Upper lobe of right lung (tissue), 1 donor: ENCODE measurements around the gene TFB1M. TPM values are rescaled to one million over a fixed set of nuclear protein-coding genes. Genes with fewer than 3 reads are reported as not detected.

Experiments
- ATAC-seq: fragments of 200-7000 bp; cut with Tn5 transposase; one replicate; pipeline ENCODE4 v1.9.1; 2020; ENCODE audit warnings: mild to moderate bottlenecking, moderate library complexity
- DNase-seq: peaks from one replicate; pipeline ENCODE4 v3.0.0-alpha.2; 2020
- H3K27ac ChIP-seq: fragments of 200-600 bp; one replicate; pipeline ENCODE4 v1.8.0; 2022
- H3K27me3 ChIP-seq: fragments of 200-600 bp; one replicate; pipeline ENCODE4 v1.8.0; 2022; ENCODE audit warnings: mild to moderate bottlenecking
- H3K36me3 ChIP-seq: fragments of 200-600 bp; one replicate; pipeline ENCODE4 v1.8.0; 2022
- H3K4me1 ChIP-seq: fragments of 200-600 bp; one replicate; pipeline ENCODE4 v1.8.0; 2022
- H3K4me3 ChIP-seq: fragments of 200-600 bp; one replicate; pipeline ENCODE4 v1.8.0; 2022; ENCODE audit warnings: mild to moderate bottlenecking
- H3K9me3 ChIP-seq: fragments of 200-600 bp; one replicate; pipeline ENCODE4 v1.8.0; 2022
- intact Hi-C: fragments of 100-400 bp; cut with DNase I; formaldehyde crosslinking; loops from one replicate; pipeline ENCODE4 v1.11.0; 2022
- total RNA-seq: library from RNA; stranded (reverse); fragmentation: NEBNext Ultra II Directional; extraction: Animal tissue kit (Norgen Biotek cat#: 25700); gene quantifications from one replicate; pipeline ENCODE4 v1.2.1, GENCODE V29; 2021
- TF ChIP-seq, protein P1 (sequence below): fragments of 200-600 bp; IDR thresholded peaks from one replicate; pipeline ENCODE4 v1.8.0; 2022; ENCODE audit warnings: antibody characterized with exemption
- donor health status: DM: no; HTN: yes; CAD: no; lungs with severe emphysema.

TFB1M gene
- total RNA-seq, 1 donor from 2014 or later, result 18.6 TPM

GRCh38 chr6:155213611-155214372 lies 100.5 kb downstream of the TFB1M start:
- H3K4me3 ChIP-seq, result no peak overlapping the region
- H3K4me1 ChIP-seq, result no peaks in the 10 kb centered on the region
- ATAC-seq, result peak; percentile 27
- no peak for DNase-seq
- H3K9me3 ChIP-seq, result no peaks in the 10 kb centered on the region
- no peaks in the 10 kb centered on the region for H3K36me3 ChIP-seq
- H3K27ac ChIP-seq, result no peak overlapping the region
- intact Hi-C loops, result no loop called here
- H3K27me3 ChIP-seq, result no peaks in the 10 kb centered on the region
- TF ChIP-seq, protein P1, sequence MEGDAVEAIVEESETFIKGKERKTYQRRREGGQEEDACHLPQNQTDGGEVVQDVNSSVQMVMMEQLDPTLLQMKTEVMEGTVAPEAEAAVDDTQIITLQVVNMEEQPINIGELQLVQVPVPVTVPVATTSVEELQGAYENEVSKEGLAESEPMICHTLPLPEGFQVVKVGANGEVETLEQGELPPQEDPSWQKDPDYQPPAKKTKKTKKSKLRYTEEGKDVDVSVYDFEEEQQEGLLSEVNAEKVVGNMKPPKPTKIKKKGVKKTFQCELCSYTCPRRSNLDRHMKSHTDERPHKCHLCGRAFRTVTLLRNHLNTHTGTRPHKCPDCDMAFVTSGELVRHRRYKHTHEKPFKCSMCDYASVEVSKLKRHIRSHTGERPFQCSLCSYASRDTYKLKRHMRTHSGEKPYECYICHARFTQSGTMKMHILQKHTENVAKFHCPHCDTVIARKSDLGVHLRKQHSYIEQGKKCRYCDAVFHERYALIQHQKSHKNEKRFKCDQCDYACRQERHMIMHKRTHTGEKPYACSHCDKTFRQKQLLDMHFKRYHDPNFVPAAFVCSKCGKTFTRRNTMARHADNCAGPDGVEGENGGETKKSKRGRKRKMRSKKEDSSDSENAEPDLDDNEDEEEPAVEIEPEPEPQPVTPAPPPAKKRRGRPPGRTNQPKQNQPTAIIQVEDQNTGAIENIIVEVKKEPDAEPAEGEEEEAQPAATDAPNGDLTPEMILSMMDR, result no peak

DNA sequence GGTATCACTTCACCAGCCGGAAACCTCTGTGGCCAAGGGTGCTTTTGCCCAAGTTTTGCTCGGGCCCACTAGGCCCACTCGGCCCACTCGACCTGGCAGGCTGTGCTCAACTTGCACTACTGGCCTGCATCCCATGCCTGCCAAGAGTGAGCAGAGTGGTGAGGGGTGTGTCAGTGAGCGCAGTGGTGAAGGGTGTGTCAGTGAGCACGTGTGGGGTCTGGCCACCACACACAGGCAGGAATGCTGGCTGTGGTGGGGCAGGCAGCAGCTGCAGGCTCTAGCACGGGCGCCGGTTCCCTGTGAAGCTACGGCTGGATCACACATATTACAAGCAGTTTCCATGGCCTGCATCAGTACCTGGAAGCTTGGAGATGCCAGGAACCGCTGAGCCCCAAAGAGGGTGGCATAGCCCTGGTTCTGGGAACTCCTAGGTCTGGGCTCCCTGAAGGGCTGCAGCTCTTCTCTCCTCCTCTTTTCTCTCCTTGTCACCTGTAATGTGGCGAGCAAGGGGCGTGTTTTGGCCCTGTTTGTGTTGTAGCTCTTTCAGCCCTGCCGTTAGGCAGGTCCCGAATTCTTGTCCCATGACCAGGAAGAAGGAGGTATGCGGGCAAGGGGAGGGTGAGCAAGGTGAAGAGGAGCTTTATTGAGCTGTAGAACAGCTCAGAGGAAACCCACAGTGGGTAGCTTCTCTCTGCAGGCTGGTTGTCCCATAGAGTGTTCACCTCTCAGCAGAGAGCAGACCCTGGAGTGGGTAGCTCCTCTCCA lies 101.5 kb downstream of the TFB1M start:
- Histone ChIP-seq H3K36me3 (no peaks in the 10 kb centered on the region), H3K4me1 (no peaks in the 10 kb centered on the region), H3K27me3 (no peaks in the 10 kb centered on the region), H3K27ac (no peak overlapping the region), H3K9me3 (no peaks in the 10 kb centered on the region), H3K4me3 (no peak overlapping the region)
- TF ChIP-seq, protein P1, result no peak
- DNase-seq (no peak), ATAC-seq (no peak)
- intact Hi-C loops, result no loop called here

DNA sequence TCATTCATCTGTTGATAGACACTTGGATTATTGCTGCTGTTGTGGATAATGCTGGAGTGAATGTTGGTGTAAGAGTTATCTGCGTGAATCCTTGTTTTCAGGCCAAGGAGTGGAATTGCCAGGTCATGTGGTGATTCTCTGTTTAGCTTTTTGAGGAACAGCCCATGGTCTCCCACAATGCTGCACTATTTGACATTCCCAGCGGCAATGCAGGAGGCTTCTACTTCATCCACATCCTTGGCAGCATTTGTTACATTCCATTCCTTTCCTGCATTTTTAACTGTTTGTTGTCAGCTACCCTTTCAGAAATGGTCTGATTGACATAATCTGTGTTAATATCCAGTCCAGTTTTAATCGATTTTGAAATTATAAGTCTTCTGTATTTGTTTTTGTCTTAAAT lies 102.2 kb downstream of the TFB1M start:
- DNase-seq (no peak), ATAC-seq (no peak)
- Histone ChIP-seq H3K4me3 (no peak overlapping the region), H3K4me1 (no peaks in the 10 kb centered on the region), H3K27ac (no peak overlapping the region), H3K36me3 (no peaks in the 10 kb centered on the region), H3K9me3 (no peaks in the 10 kb centered on the region), H3K27me3 (no peaks in the 10 kb centered on the region)
- intact Hi-C loops, result no loop called here
- TF ChIP-seq, protein P1, result no peak

DNA sequence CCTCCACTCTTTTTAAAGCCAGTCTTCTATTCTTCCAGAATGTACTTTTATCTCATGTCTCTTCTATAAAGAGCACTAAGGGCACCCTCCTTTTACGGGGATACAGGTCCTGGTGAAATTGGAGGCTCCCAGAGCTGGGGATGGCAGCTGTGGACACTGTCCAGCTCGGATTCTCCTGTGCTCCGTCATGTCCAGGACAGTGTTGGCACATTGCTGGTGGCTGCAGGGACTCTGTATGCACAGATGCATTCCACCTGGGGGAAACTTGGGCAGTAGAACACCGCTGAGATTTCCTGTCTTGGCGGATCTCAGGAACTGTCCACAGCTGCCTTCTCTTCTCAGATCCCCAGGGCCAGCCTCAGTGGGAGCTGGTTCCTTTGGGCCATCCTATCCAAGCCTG lies 107.1 kb downstream of the TFB1M start:
- no peaks in the 10 kb centered on the region for H3K27me3 ChIP-seq
- intact Hi-C loops, result no loop called here
- no peaks in the 10 kb centered on the region for H3K9me3 ChIP-seq
- DNase-seq (no peak), ATAC-seq (no peak)
- no peak overlapping the region for H3K27ac ChIP-seq
- no peaks in the 10 kb centered on the region for H3K36me3 ChIP-seq
- no peaks in the 10 kb centered on the region for H3K4me1 ChIP-seq
- H3K4me3 ChIP-seq, result no peak overlapping the region
- TF ChIP-seq, protein P1, result no peak

Other genes starting within 250 kb of the TFB1M start
- gene CLDN20, start 50.5 kb downstream of the TFB1M start, total RNA-seq, result not detected
- gene NOX3, start 141.4 kb upstream of the TFB1M start, total RNA-seq, result not detected